GM06990 (cell line): ENCODE data around the gene SASH3.
A peak's percentile ranks its signal among the peaks of the same experiment; 100 is the strongest.

ENCODE experiments used
- DNase-seq: peaks from one replicate; pipeline ENCODE4 v3.0.0-alpha.2; 2011; ENCODE audit not compliant: insufficient read length; ENCODE audit errors: extremely low read depth
- H3K27me3 ChIP-seq: replicated peaks from 2 replicates; pipeline ENCODE4 v1.6.0; 2011; ENCODE audit warnings: low read length; ENCODE audit not compliant: control insufficient read depth, insufficient read depth
- H3K36me3 ChIP-seq: 2 replicates; pipeline ENCODE4 v1.5.1; 2011; ENCODE audit warnings: low read length; ENCODE audit not compliant: control insufficient read depth, insufficient read depth
- H3K4me3 ChIP-seq: replicated peaks from 2 replicates; pipeline ENCODE4 v1.5.1; 2011; ENCODE audit warnings: low read depth, mild to moderate bottlenecking, control low read depth, low read length
- TF ChIP-seq, protein P1 (sequence below): IDR thresholded peaks from 2 replicates; pipeline ENCODE4 v1.5.1; 2011; ENCODE audit warnings: low read length, control low read depth, mild to moderate bottlenecking, inconsistent platforms; ENCODE audit not compliant: insufficient read depth, poor library complexity, severe bottlenecking

Gene SASH3

DNA sequence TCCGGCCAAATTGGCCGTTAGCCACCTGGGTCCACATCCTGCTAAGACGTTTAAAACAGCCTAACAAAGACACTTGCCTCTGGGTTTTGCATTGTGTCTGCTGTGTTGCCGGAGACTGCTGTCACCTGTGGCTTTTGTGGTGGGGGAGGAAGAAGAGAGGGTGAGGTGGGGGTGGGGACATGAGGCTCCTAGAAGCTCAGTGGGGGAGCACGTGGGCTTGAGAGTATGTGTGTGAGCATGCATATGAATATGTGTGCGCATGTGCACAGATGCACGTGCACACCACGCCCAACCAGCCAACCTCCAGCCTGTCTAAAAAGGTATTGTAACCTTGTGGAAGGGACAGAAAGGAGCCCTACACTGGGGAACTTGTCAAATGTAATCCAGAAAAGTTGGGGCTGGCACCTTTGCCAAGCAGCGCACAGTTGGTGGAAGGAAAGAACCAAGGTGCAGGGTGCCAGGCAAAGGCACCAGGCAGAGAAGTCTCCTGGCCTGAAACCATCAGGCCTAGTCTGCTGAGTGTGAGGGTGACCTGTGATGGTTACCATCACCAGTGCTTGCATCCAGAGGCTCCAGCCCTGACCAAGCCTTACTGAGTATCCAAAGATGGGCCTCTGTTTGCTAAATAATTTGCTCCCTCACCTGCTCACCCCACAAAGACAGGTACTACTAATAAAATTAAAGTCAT, 10.1 kb upstream of the SASH3 start:
- no peaks in the 10 kb centered on the region for H3K36me3 ChIP-seq
- no peak overlapping the region for H3K4me3 ChIP-seq
- TF ChIP-seq, protein P1, sequence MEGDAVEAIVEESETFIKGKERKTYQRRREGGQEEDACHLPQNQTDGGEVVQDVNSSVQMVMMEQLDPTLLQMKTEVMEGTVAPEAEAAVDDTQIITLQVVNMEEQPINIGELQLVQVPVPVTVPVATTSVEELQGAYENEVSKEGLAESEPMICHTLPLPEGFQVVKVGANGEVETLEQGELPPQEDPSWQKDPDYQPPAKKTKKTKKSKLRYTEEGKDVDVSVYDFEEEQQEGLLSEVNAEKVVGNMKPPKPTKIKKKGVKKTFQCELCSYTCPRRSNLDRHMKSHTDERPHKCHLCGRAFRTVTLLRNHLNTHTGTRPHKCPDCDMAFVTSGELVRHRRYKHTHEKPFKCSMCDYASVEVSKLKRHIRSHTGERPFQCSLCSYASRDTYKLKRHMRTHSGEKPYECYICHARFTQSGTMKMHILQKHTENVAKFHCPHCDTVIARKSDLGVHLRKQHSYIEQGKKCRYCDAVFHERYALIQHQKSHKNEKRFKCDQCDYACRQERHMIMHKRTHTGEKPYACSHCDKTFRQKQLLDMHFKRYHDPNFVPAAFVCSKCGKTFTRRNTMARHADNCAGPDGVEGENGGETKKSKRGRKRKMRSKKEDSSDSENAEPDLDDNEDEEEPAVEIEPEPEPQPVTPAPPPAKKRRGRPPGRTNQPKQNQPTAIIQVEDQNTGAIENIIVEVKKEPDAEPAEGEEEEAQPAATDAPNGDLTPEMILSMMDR, result no peak
- H3K27me3 ChIP-seq, result no peaks in the 10 kb centered on the region; the same call in 1 of the 2 replicates
- DNase-seq, result peak; percentile 75

DNA sequence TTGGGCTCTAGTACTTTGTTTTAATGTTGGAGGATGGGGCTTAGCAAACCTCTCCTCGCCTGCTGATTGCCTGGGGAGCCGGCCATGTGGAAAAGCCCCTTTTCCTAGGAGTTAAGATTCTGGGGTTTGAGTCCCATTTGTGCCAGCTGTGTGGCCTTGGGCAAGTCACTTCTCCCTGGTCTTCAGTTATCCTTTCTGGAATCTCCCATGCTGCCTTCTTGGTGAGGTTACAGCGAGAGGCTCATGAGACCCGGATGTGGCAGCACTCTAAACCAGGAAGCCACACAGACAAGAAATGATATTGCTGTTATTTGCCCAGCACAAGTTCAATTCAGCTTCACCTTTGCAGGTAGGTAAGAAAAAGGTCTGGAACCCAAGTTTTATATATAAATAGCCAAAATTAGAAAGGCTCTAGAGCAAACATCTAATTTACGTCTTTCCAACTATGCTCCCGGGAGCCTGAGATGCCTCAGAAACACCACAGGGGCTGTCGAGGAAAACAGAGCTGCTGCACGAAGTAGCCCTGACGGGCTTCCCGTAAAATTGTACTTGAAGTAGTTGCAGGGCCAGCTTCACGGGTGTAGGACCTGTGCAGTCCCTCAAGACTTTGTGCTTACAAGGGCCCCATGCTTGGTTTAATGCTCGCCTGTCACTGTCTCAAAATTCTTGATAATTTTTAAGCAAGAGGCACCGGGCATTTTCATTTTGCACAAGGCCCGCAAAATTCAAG, 8.3 kb upstream of the SASH3 start:
- TF ChIP-seq, protein P1, result no peak
- no peak for DNase-seq
- no peak overlapping the region for H3K4me3 ChIP-seq
- H3K27me3 ChIP-seq, result no peaks in the 10 kb centered on the region; the same call in 1 of the 2 replicates
- H3K36me3 ChIP-seq, result no peaks in the 10 kb centered on the region

DNA sequence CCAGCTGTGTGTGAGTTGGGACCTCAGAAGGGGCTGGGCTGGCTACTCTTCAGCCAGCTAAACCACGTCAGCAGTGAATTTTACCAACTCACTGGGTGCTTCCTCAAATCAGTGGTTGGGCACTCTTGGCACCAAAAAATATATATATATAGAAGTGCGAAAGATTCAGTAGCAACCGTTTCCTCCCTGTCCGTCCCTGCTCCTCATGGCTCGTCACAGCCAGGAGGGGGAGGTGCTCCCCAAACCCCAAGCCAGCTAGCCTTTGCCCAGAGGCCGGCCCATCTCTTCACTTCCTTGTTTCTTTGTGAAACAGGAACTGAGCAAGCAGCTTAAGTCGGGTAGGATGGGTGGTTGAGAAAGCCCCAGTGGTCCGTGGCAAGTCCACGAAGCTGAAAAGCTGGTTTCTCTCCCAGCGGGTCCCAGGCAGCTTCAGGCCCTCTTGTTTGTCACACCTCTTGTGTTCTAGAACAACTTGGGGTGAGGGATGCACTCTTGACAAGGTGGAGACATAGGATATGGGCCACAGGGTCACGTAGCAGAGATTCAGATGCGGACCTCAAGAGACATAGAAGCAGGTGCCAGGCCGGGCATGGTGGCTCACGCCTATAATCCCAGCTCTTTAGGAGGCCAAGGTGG, 6.8 kb upstream of the SASH3 start:
- Histone ChIP-seq H3K36me3 (no peaks in the 10 kb centered on the region), H3K4me3 (no peak overlapping the region), H3K27me3 (no peaks in the 10 kb centered on the region)
- DNase-seq, result peak; percentile 88
- TF ChIP-seq, protein P1, result no peak

DNA sequence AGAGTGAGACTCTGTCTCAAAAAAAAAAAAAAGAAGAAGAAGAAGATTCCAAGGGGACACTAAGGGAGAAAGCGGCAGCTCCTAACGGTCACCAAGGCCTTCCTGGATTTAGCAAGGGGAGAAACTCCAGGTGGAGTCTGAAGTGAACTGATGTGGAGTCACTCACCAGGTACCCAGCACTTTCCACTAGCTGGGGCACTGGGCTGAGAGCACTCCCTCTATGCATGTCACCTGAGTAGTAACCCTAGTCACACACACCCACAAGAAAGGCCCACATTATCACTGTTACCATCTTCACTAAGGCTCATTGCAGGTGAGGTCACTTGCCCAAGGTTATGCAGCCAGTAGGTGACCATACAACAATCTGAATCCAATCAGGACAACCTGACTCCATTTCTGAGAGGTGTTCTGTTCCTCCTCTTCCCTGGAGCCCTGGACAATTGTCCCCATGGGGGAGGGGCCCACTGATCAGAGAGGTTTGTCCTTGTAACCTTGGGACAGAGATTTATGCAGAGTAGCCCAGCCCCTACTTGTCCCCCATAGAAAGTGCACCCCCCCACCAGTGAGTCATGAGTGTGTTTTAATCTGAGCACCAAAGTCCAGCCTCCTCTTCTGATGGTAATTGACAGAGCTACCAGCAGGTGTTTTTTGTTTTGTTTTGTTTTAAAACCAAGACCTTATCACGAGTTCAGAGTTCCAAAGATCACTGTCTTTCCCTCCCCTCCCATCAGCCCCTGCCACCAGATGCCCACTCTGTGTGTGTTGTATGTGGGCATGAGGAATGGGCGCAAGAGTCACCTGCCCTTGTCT, 5.9 kb upstream of the SASH3 start:
- DNase-seq, result no peak
- H3K36me3 ChIP-seq, result no peaks in the 10 kb centered on the region
- H3K27me3 ChIP-seq, result no peaks in the 10 kb centered on the region
- TF ChIP-seq, protein P1, result no peak
- no peak overlapping the region for H3K4me3 ChIP-seq

DNA sequence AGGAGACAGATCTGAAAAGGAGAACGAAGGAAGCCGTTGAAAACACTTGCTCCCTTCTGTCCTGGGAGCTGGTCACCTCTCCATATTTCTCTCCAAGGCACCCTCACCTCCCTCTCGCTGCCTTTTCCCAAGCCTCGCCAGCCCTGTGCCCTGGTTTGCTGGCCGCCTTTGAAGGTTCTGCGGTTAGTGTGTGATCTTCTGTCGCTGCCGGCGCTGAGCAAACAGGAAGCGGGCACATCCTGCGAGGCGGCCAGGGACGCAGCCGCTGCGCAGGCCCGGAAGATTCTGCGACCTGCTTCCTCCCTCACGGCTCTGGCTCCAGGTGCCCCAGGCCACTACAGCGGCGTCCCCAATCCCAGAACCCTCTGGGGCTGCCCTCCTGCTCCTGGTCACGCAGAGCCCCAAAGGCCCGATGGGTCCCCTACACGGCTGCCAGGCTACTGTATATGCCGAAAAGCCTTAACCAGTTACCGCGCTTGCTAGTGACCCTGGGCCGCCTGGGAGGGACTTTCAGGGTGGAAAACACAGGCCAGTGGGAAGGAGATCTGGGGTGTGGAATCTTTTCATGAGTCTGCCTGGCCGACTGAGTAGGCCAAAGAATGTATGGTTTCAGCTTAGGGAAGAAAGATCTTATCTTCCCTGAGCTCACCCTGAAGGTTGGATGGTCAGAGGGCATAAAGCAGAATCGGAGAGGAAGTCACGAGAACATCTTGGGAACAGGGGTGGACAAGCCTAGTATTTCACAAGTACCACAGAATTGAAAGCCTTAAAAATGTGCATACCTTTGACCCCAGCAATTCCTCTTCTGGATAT, 2.3 kb upstream of the SASH3 start:
- Histone ChIP-seq H3K4me3 (peak overlapping the region; percentile 43), H3K36me3 (peaks cover 4% of the 10 kb centered on the region), H3K27me3 (no peaks in the 10 kb centered on the region)
- peak; percentile 86 for DNase-seq
- TF ChIP-seq, protein P1, result no peak
